Activated CD4-positive, alpha-beta T cell treated with anti-CD3 and anti-CD28 coated beads, Interleukin-2, amount 50 U/mL, for 48 hours (primary cell): ENCODE data around the gene KRTAP9-3.
"Not testable (repeated sequence)": the region's sequence is repeated elsewhere in the genome, so short reads cannot be mapped to it uniquely, and the experiment has no call there.

Experiments used
- DNase-seq, 2 experiments: peaks; one replicate each; pipeline ENCODE4 v3.0.0-alpha.2; 2020

The KRTAP9-3 gene

DNA sequence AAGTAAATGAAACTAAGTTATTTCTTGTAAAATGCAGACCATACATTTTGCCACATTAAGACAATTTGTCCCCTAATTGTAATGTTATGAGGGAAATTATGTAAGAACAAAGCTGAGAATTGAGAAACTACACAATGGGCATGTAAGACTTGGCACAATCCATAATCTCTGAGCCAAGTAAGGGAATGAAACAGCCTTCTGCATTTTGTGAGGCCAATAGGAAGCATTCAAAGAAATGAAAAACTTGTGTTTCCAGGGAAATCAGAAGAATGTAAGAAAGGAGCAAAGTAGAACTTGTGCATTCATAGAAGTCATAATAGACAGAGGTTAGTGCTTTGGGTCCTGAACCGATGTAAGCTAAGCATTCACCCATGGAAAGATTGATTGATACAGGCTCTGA lies 19.0 kb downstream of the KRTAP9-3 start:
- no peak for DNase-seq

- DNase-seq = no peak
Measured at GRCh38 chr17:41254861-41255260, 22.6 kb downstream of the KRTAP9-3 start.

GRCh38 chr17:41255381-41256290 lies 23.4 kb downstream of the KRTAP9-3 start, which contains the start of gene KRTAP9-9:
Gene KRTAP9-9, plus strand, starts transcription at chr17:41255384.
- DNase-seq = not testable (repeated sequence)

DNA sequence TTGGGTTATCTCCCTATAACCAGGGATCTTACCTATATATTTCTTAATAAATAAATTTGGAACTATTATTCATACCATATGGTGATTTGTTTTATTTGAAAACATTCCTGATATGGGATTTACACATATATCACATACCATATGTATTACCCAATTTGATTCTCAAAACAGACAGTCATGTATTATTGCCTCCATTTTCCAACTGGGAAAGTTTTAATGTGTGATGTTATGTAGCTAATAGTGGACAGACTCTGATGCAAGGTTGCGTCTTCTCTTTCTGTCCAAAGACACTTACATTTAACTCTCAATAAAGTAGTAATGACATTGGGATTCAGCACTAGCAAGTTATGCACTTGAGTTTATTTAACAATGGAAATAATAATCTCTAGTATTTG lies 24.0 kb downstream of the KRTAP9-3 start:
- no peak for DNase-seq

DNA sequence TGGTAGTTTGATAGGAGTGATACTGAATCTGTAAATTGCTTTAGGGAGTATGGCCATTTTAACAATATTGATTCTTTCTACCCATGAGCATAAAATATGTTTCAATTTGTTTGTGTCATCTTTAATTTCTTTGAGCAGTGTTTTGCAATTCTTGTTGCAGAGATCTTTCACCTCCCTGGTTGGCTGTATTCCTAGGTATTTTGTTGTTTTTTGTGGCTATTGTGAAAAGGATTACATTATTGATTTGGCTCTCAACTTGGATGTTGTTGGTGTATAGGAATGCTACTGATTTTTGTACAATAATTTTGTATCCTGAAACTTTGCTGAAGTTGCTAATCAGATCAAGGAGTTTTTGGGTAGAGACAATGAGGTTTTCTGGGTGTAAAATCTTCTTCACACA lies 26.2 kb downstream of the KRTAP9-3 start:
- DNase-seq = no peak

- DNase-seq = no peak
Measured at GRCh38 chr17:41263212-41263611, 31.0 kb downstream of the KRTAP9-3 start.

DNA sequence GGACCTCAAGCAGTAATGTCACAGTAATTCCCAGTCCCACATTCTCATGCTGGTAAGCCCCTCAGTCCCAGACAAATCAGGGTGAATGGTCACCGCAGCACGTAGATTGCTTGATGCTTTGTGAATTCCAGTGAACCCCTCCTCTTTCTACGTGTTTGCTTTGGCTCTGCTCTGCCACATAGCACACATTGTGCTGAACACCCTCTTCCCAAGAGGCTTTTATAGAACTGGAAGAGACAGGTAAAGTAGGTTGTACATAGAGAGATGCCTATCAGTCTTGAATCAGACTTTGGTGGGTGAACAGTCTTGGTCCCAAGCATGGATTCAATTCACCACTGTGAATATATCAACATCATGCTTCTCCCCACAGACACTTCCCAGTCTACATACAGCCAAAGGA lies 32.4 kb downstream of the KRTAP9-3 start:
- DNase-seq = no peak

GRCh38 chr17:41265078-41265477 lies 32.8 kb downstream of the KRTAP9-3 start, which contains the start of gene KRTAP9-6:
Gene KRTAP9-6, plus strand, starts transcription at chr17:41265378. Its CDS starts 0 bp downstream, at chr17:41265378.
- DNase-seq = no peak

DNA sequence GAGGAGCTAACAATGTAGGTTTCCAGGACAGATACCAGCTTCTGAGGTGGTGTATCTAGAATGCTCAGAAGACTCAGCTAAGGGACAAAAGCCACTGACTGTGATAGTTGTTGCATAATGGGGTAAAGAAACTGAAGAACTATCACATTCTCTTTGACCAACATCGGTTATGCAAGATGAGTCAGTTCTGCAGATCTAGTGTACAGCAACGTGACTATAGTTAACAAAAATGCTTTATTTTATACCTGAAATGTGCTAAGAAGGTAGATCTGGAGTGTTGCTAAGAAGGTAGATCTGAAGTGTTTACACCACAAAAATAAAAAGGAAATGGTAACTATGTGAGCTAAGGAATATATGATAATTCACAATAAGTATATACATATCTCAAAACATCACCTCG lies 35.5 kb downstream of the KRTAP9-3 start:
- no peak for DNase-seq

- DNase-seq = not testable (repeated sequence)
Measured at GRCh38 chr17:41271323-41271722, 39.1 kb downstream of the KRTAP9-3 start.

DNA sequence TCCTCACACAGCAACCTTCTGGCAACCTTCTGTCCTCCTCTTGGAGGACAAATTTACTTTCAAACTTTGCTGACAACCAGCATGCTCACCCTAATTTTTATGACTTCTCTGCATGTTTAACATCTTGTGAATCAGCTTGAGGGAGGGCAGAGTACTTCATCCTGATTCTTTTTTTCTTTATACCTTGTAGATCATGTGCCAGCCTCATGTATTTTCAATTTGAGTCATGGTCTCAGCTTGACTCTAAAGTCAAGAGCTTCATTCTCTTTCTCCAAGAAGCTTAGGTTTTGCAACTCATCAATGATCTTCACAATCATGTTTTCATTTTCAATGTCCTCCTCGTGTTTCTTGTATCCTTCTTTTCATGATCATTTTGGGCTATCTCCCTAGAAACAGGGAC lies 39.6 kb downstream of the KRTAP9-3 start:
- no peak for DNase-seq

DNA sequence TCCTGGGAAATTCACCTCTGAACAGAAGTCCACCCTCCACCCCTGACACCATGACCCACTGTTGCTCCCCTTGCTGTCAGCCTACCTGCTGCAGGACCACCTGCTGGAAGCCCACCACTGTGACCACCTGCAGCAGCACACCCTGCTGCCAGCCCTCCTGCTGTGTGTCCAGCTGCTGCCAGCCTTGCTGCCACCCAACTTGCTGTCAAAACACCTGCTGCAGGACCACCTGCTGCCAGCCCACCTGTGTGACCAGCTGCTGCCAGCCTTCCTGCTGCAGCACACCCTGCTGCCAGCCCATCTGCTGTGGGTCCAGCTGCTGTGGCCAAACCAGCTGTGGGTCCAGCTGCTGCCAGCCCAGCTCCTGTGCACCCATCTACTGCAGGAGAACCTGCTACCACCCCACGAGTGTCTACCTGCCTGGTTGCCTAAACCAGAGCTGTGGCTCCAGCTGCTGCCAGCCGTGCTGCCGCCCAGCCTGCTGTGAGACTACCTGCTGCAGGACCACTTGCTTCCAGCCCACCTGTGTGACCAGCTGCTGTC lies 43.5 kb downstream of the KRTAP9-3 start, which contains the start of gene KRTAP9-7:
Gene KRTAP9-7 (plus strand): TSS at position 51 of the 543 bp plus-strand sequence. CDS start 0 bp downstream, at position 51.
- DNase-seq = not testable (repeated sequence)

- DNase-seq = no peak
Measured at GRCh38 chr17:41278176-41278955, 46.1 kb downstream of the KRTAP9-3 start.
